Liver (tissue), 3 donors: Measurements from ENCODE around the gene UCN2.

Experiments
- CTCF ChIP-seq: fragments of 150-350 bp; IDR thresholded peaks from 2 replicates; pipeline ENCODE4 v1.5.1; 2017; ENCODE audit warnings: improper control_type of control experiment, low read depth, low read length; ENCODE audit not compliant: missing input control
- TAF1 ChIP-seq: conservative IDR thresholded peaks from 2 replicates; pipeline ENCODE4 v1.6.1; 2016; ENCODE audit warnings: antibody characterized with exemption, mild to moderate bottlenecking
- donor health status: healthy.
- donor health status: healthy.

- TF ChIP-seq CTCF (no peak), TAF1 (no peak)
These were observed 29.8 kb upstream of the UCN2 start for GRCh38 chr3:48593337-48593736.
